A673 (cell line): ENCODE measurements around the gene FAM163A.

Experiments
- CTCF ChIP-seq: fragments of 300-800, 200-600 bp; sonication (generic); conservative IDR thresholded peaks from 2 replicates; pipeline ENCODE4 v1.5.1; 2017; ENCODE audit warnings: low read depth, mild to moderate bottlenecking, antibody characterized with exemption, low read length, moderate library complexity, mixed read lengths
- EZH2 ChIP-seq: fragments of 200-600 bp; sonication (generic); IDR thresholded peaks from 2 replicates; pipeline ENCODE4 v1.6.1; 2017; ENCODE audit warnings: borderline replicate concordance, low read depth, mild to moderate bottlenecking, mixed read lengths, antibody characterized with exemption, low read length; ENCODE audit not compliant: poor library complexity, severe bottlenecking

- TF ChIP-seq CTCF (no peak), EZH2 (no peak)
These were observed 19.0 kb downstream of the FAM163A start for GRCh38 chr1:179761846-179762640.
